Mucosa of gallbladder (tissue), 1 donor: ENCODE results near the gene PDSS1. TPM values are rescaled to one million over a fixed set of nuclear protein-coding genes. Genes with fewer than 3 reads are reported as not detected.

Experiments used
- DNase-seq: peaks from one replicate; pipeline ENCODE4 v3.0.0-alpha.2; 2020; ENCODE audit warnings: low spot score
- total RNA-seq: library from RNA; stranded (reverse); gene quantifications from one replicate; pipeline ENCODE4 v1.2.1, GENCODE V29; 2021
- donor health status: DM: no; HTN: no; CAD: no.

The PDSS1 gene
- total RNA-seq, 1 donor from 2014 or later = 4.1 TPM

DNA sequence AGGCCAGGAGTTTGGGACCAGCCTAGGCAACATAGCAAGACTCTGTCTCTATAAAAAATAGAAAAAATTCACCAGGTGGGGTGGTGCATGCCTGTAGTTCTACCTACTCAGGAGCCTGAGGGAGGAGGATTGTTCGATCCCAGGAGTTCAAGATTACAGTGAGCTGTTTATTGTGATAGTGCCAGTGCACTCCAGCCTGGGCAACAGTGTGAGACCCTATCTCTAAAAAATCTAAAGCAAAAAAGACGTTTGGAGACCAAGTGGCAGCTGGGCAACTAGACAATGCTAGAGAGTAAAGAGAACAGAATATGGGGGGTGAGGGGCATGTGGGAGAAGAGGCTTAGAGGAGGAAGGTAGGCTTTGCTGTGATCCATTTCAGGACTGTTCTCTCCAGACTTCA lies 1.4 kb downstream of the PDSS1 start:
- DNase-seq = no peak

DNA sequence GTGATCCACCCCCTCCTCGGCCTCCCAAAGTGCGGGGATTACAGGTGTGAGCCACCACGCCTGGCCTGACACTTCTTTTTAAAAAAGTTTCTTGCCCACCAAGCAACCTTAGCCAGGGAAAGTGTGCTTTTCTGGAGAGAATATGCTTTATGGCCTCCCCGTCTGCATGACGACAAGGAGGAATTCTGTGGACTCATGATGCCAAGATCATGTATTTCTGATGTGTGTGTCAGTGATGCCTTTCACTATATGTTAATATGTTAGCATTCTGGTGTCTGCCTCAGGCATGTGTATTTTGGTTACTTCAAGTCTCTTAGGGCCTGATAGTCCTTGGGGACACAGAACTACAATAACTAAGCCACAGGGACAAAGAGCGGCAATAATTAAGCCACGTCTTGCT lies 2.1 kb downstream of the PDSS1 start:
- DNase-seq = no peak

DNA sequence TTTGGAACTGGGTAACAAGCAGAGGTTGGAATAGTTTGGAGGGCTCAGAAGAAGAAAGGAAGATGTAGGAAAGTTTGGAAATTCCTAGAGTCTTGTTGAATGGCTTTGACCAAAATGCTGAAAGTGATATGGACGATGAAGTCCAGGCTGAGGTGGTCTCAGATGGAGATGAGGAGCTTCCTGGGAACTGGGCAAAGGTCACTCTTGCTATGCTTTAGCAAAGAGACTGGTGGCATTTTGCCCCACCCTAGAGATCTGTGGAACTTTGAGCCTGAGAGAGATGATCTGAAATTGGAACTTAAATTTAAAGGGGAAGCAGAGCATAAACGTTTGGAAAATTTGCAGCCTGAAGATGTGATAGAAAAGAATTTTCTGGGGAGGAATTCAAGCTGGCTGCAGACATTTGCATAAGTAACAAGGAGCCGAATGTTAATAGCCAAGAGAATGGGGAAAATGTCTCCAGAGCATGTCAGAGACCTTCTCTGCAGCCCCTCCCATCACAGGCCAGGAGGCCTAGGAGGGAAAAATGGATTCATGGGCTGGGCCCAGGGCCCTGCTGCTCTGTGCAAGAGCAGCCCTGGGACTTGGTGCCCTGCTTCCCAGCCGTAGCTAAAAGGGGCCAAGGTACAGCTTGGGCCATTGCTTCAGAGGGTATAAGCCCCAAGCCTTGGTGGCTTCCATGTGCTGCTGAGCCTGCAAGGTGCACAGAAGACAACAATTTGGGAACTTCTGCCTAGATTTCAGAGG lies 3.6 kb downstream of the PDSS1 start:
- no peak for DNase-seq

DNA sequence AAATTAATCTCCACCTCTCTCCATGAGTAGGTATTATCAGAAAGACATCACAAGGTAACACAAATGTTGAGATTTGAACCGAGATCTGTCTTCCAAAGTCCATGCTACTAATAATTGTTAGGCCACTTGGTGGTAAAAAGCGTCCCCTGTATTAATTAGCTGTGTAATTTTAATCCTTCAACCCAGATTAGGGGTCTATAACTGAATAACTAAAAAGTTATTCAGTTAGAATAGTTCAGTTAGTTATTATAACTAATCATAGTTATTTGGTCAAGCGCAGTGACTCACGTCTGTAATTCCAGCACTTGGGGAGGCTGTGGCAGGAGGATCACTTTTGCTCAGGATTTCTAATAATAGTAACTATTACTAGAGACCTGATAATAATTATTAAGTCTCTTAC lies 5.6 kb downstream of the PDSS1 start:
- DNase-seq = no peak

DNA sequence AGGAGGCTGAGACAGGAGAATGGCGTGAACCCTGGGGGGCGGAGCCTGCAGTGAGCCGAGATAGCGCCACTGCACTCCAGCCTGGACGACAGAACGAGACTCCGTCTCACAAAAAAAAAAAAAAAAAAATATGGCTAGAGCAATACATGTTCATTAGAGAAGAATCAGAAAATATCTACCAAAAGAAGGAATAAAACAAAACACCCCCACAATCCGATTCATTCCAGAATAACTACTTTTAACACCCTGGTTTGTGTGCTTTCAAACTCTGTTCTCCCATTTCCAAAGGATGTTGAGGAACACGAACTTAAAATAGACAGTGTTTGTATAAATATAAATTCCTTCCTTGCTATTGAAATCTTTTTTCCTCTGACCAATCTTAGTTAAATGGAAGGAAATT lies 6.5 kb downstream of the PDSS1 start:
- no peak for DNase-seq

DNA sequence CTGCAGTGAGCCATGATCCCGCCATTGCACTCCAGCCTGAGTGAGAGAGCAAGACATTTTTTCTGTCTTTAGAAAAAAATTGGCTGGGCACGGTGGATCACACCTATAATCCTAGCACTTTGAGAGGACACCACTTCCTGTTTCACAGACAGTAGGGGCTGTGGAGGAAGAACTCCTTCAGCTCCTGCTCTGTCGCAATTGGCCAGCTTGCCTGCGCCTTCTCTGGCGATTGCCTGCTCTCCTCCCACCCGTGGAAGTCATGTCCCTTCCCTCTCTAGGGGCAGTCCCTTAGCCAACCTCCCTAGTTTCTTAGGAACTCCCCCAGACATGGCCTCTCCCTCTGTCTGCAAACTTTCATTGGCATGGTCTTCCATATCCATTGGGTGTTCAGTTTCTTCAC lies 8.7 kb downstream of the PDSS1 start:
- no peak for DNase-seq

DNA sequence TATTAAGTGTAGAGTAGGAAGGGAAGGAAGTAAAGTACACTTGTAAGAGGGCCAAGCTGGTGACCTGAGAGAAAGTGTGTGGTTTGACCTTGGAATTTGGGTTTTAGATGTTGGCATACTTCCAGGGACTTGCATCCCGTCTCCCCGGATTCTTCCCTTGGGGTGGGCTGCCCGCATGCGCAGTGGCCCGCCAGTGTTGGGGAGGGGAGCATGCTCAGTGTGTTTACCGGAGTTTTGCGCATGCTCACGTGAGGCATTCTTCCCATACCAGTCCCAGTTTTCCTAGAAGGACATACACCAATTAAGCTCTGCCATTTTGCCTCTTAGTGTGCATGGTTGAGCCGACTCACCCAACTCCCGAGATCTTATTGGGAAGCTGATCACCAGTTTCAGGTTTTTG lies 9.4 kb downstream of the PDSS1 start:
- DNase-seq = no peak

DNA sequence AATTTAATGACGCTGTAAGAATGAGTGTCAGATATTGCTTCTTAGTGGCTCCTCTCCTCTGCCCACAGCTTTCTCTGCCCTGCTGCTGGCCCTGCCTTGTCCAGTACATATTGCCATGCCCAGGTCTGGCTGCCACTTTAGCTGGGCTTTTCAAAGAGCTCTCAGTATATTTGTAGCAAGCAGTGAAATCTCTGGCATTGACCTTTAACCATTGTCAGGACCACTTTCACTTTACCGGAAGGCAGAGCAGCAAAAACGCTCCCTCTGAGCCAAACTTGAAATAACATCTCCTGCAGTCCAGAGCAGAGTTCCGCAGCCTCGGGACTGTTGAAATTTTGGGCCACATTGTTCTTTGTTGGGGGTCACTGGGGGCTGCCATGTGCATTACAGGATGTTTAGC lies 13.8 kb downstream of the PDSS1 start:
- no peak for DNase-seq

DNA sequence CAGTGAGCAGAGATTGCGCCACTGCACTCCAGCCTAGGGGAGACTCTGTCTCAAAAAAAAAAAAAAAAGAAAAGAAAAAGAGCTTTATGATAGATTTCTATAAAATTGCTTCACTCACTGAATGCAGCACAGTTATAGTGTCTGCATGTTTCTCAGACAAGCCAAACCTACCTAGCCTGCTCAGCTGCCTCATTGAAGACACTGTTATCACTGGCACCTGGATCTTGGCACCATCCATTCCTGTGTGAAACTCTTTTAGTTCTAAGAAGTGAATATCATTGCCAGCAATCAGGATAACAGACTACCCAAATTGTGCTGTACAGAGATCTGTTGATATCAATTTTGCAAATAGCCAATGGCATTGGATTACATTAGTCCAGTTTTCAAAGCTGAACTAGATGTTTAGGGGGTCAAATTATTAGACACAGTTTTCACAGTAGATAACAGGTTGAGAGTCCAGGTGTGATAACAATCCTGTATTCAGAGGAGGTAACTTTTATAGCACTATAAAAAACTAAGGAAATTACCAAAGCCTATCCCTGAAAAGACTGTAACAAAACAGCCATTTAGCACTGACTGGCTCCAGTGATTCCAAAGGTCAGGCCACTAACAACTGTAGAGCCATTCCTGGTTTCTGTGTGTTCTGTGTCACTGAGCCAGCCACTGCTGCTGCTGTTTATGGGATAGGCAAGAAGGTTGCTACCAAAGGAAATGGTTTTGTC lies 17.1 kb downstream of the PDSS1 start:
- no peak for DNase-seq

DNA sequence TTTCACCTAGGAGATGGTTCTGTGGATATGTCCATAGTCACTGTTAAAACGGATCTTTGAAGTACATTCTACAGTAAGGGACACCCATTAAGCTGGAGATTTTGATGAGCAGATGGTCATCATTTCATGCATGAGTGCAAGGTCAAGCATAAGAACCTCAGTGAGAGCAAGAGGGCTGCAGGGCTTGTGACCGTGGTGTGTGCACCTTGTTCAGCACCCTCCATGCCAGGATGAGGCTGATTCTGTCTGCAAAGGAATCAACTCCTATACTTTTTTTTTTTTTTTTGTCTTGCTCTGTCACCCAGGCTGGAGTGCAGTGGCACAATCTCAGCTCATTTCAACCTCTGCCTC lies 17.6 kb downstream of the PDSS1 start:
- DNase-seq = no peak

DNA sequence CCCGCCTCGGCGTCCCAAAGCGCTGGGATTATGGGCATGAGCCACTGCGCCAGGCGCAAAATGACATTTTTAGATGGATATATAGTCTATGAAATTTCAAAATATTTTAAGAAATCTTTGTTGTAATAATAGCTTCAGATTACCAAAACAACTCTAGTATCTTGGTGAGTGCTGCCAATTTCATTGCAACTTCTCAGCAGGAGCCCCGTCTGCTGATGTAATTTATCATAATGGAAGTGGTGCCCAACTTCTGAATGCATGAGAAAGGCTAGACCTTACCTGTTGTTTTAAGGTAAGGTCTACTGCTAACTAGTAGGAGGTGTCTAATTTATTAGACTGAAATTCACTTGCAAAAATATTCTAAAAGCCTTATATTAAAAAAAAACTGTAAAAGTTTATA lies 20.0 kb downstream of the PDSS1 start:
- DNase-seq = no peak

DNA sequence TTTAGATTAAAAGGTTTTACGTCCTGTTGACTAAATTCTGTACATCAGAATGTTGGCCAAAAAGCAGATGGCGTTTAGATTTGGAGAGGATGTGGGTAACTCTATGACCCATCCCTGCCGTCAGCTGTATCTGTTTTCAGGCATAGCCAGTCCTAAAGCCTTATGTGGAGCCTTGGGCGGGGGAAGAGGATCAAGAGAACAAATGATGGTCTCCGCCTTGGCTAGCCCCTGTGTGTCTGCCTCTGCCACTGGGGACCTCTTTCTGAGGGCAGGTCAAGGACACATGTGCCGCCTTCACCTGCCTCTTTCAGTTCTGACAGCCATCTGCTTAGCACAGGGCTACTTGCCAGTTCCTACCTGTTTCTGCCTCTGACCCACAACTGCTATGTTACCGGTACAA lies 24.1 kb downstream of the PDSS1 start:
- no peak for DNase-seq

DNA sequence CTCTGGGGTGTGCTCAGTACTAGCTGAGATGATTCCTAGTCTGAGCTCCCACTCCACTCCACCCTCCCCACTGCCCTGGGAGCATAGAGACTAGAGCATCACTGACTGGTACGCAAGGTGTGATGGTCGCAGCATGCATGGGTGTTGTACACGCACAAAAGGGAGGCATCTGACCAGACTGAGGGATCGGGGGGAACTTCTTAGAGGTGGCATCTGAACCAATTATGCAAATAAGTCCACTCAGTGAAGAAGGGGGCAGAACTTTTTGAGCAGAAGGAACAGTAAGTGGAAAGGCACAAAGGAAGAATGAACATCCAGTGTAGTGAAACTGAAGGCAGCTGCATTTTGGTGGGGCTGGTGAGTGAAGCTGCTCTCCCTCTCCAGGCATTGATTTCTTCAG lies 25.5 kb downstream of the PDSS1 start:
- DNase-seq = no peak

DNA sequence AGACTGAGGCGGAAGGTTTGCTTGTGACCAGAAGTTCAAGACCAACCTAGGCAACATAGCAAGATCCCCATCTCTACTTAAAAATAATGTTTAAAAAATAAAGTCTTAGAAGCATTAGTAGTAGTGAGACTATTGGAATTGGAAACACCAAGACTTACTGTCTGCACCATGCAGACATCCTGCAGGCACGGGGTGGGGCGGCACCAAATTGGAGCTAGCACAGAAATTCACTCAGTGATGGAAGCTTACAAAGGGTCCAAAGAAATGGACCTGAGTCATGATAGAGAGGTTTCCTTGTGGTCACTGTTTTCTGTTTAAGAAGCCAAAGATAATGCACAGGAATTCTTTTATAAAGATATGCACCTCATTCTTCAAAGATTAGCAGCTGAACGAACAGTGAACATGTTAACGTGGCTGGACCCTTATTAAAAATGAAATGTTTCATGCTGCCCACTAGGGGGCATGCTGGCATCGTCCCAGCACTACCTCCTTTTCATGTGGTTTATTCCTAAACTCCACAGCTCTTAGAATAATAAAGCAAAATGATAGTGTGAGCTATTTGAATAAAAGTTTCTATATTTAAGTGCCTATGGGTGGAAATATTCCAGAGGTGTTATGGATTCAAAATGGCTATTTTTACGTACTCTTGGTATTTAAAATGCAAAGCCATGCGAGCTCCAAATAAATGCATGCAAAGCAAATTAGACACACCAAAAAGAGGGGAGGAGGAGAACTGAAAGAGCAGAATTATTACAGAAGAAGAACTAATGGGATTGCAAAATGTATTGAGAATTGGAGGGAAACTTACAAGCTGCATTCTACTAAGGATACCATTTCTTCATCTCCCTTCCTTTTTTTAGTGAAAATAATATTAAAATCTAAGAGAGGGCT lies 28.6 kb downstream of the PDSS1 start:
- peak; percentile 36 for DNase-seq

DNA sequence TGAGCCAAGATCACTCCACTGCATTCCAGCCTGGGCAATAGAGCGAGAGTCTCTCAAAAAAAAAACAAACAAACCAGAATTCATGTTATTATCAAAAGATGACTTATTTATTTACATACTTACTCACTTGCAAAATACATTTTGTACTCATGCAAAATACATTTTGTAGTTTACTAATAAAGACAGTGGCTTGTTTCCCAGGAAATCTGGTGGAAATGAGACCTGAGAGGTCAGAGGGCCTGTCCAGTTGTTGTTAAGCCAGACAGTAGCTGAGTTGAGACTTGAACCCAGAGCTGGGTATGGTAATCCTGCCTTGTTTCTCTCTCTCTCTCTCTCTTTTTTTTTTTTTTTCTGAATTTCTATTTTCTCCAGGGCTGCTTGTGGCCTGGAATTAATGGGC lies 29.5 kb downstream of the PDSS1 start:
- DNase-seq = no peak

DNA sequence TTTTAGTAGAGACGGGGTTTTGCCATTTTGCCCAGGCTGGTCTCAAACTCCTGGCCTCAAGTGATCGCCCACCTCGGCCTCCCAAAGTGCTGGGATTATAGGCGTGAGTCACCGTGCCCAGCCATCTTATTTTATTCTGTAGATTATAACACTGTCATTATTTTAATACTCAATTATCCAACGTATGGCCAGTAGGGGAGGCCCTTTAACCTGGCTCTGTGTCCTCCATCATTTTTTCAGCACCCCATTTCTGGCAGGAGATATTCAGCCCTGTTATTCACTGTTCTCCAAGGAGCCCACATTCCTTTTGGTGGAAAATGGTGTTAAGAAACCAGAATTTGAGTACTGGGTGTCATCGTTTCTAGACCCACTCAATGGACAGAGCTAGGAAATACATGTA lies 31.5 kb downstream of the PDSS1 start:
- no peak for DNase-seq

DNA sequence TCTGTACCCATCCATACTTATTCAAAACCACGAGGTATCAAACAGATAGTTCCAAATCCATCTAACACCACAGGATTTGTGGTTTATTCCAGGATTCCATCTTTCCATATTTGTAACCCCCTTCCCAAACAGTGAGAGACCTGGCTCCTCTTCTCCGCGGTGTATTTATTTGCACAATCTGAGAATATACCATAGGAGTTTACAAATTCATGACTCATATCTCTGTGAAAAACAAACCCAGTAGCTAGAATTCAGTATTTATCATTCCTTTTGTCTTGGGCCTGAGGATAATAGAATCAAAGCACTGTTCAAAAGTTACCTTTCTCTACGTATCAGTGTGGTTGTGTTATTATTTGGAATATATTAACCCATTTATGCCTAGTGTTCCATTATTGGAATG lies 31.9 kb downstream of the PDSS1 start:
- no peak for DNase-seq

DNA sequence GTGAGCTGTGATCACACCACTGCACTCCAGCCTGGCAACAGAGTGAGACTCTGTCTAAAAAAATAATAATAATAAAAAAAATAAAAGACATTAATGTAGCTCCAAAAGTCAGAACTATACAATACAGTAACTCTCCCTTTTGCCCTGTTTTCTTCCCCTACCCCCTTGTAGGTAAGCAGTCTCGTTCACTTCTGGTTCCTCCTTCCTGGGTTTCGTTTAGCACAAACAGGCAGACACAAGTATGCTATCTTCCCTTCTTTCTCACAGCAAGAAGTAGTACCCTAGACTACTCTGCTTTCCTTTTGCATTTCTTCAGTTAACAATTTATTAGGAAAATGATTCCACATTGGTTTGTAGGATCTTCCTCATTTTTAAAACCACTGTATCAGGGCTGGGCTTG lies 33.1 kb downstream of the PDSS1 start:
- DNase-seq = no peak

DNA sequence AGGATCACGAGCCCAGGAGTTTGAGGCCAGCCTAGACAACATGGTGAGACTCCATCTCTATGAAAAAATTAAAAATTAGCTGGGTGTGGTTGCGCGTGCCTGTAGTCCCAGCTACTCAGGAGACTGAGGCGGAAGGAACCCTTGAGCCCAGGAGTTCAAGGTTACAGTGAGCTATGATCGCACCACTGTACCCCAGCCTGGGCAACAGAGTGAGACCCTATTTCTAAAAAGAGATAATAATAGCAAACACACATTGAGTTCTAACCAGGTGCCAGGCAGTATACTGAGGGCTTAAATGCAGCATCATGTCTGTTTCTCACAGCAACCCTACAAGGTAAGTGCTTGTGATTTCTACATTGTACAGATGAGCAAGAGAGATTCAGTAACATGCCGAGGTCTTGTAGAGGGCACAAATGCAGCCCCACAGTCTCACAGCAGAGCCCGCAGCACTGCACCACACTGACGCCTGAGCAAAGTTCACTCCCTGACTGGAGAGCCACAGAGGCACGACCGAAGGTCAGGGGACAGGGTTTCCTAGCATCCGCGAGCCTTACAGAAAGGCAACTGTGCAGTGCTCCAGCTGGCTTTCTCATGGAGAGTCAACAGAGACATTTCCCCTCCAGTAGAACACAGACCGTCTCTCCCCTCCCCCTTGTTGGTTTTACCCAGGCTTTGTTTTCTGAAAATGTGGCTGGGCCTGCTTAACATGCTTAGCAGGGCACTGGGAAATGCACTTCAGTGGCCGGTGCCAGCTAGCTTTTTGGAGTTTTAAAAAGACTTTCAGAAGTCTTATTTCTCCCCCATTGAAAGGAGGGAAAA lies 36.5 kb downstream of the PDSS1 start:
- DNase-seq = no peak

DNA sequence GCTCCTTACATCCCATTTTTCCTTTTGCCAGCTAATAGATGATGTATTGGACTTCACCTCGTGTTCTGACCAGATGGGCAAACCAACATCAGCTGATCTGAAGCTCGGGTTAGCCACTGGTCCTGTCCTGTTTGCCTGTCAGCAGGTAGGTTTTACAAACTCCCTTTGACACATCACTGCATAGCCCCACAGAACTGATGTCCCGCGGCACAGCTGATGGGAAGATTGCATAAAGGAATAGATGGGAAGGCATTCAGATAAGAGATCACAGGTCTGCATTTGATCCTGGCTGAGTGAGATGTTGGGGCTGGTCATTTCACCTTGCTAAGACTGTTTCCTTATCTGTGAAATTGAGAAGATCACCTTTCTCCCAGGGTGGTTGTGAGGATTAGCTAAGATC lies 37.9 kb downstream of the PDSS1 start:
- no peak for DNase-seq

DNA sequence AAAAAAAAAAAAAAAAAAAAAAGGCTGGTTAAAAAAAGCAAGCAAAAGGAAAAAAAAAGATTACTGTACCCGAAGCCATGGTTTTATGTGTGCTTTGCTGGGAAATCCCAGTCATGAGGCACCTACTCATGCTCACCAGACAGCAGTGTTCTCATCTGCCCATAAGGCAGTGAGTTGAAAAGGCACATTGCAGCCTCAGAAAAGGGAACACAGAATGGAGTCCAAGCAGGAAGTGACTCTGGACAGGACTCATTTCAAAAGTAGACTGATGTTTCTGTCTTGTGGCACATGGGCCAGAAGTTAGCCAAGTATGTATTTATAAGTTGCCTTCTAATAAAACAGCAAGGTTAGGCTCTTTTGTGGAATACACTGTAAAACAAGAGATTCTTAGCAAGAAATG lies 40.2 kb downstream of the PDSS1 start:
- DNase-seq = peak; percentile 24
